ENCODE results near the gene PHAF1.

Gene PHAF1

DNA sequence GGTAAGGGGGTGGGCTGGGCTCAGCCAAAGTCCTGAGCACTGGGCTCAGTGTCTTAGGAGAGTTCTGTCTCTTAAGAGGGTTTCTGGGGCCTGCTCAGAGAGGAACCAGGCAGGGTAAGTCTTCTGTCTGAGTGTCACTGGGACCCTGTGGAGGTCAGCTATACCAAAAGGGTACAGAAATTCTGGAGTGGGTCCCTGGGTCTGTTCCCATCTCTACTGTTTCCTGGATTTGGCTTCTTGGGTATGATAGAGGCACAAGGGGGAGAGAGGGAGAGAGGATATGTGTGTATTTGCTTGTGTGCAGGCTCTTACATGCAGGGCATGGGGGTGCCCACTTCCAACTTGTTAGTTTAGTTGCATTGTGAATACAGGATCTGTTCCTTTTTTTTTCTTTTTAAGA, 83.8 kb downstream of the PHAF1 start:
- TF ChIP-seq, protein P1, sequence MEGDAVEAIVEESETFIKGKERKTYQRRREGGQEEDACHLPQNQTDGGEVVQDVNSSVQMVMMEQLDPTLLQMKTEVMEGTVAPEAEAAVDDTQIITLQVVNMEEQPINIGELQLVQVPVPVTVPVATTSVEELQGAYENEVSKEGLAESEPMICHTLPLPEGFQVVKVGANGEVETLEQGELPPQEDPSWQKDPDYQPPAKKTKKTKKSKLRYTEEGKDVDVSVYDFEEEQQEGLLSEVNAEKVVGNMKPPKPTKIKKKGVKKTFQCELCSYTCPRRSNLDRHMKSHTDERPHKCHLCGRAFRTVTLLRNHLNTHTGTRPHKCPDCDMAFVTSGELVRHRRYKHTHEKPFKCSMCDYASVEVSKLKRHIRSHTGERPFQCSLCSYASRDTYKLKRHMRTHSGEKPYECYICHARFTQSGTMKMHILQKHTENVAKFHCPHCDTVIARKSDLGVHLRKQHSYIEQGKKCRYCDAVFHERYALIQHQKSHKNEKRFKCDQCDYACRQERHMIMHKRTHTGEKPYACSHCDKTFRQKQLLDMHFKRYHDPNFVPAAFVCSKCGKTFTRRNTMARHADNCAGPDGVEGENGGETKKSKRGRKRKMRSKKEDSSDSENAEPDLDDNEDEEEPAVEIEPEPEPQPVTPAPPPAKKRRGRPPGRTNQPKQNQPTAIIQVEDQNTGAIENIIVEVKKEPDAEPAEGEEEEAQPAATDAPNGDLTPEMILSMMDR (IDR thresholded peaks at IDR 0.05; ENCODE audit: poor library complexity, severe bottlenecking): no peak
- no peak for DNase-seq (ENCODE audit: low spot score)
- H3K9me3 ChIP-seq (ENCODE audit: severe bottlenecking): no peaks in the 10 kb centered on the region
- peaks cover 10% of the 10 kb centered on the region for H3K4me1 ChIP-seq (ENCODE audit: insufficient read depth, poor library complexity, severe bottlenecking)
- ATAC-seq (ENCODE audit: low read depth): no peak
- peaks cover 59% of the 10 kb centered on the region for H3K36me3 ChIP-seq (ENCODE audit: low read depth)
- peak overlapping the region; percentile 61 for H3K27ac ChIP-seq (ENCODE audit: poor library complexity, severe bottlenecking)
- H3K4me3 ChIP-seq (ENCODE audit: severe bottlenecking): peak overlapping the region; percentile 79
- H3K27me3 ChIP-seq (ENCODE audit: insufficient read depth, poor library complexity, severe bottlenecking): no peaks in the 10 kb centered on the region

DNA sequence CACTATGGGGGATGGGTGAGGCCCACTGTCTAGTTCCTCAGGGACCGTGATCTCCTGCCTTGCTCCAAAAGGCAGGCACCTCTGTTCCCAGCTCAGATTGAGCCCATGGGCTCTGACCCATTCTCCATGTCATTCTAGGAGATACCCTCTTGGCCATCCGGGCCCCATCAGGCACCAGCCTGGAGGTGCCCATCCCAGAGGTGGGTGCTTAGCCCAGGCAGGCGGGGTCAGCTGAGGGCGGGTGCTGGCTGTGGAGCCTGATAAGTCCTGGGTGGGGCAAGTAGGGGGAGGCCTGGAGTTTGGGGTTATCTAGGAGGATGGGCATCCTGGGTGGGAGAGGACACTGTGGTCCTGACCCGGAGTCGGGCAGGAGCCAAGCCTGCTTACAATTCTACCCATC, 84.5 kb downstream of the PHAF1 start:
- H3K27ac ChIP-seq (ENCODE audit: poor library complexity, severe bottlenecking): peak overlapping the region; percentile 61

DNA sequence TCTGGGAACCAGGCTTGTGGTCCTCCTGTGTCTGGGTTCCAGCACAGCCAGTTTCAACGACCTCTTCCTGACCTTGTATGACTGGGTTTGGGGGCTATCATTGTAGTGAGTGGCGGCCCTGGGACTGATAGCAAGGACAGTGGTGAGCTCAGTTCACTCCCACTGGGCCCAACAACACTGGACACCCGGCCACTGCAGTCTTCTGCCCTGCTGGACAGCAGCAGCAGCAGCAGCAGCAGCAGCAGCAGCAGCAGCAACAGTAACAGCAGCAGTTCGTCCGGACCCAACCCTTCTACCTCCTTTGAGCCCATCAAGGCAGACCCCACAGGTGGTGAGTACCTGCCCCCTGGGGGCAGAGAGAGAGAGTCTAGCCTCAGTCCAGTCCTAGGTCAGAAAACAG, 85.9 kb downstream of the PHAF1 start:
- DNase-seq (ENCODE audit: low spot score) (no peak), ATAC-seq (ENCODE audit: low read depth) (no peak)
- Histone ChIP-seq H3K4me3 (ENCODE audit: severe bottlenecking) (no peak overlapping the region), H3K27ac (ENCODE audit: poor library complexity, severe bottlenecking) (no peak overlapping the region), H3K4me1 (ENCODE audit: insufficient read depth, poor library complexity, severe bottlenecking) (peaks cover 13% of the 10 kb centered on the region), H3K9me3 (ENCODE audit: severe bottlenecking) (no peaks in the 10 kb centered on the region), H3K36me3 (ENCODE audit: low read depth) (peaks cover 67% of the 10 kb centered on the region), H3K27me3 (ENCODE audit: insufficient read depth, poor library complexity, severe bottlenecking) (no peaks in the 10 kb centered on the region)
- TF ChIP-seq, protein P1 (IDR thresholded peaks at IDR 0.05; ENCODE audit: poor library complexity, severe bottlenecking): no peak

More for the DNA sequence above, 84.5 kb downstream of the PHAF1 start:
- TF ChIP-seq, protein P1 (IDR thresholded peaks at IDR 0.05; ENCODE audit: poor library complexity, severe bottlenecking): no peak
- Histone ChIP-seq H3K27me3 (ENCODE audit: insufficient read depth, poor library complexity, severe bottlenecking) (no peaks in the 10 kb centered on the region), H3K4me1 (ENCODE audit: insufficient read depth, poor library complexity, severe bottlenecking) (peaks cover 13% of the 10 kb centered on the region), H3K4me3 (ENCODE audit: severe bottlenecking) (no peak overlapping the region), H3K36me3 (ENCODE audit: low read depth) (peaks cover 60% of the 10 kb centered on the region), H3K9me3 (ENCODE audit: severe bottlenecking) (no peaks in the 10 kb centered on the region)
- DNase-seq (ENCODE audit: low spot score) (no peak), ATAC-seq (ENCODE audit: low read depth) (no peak)

DNA sequence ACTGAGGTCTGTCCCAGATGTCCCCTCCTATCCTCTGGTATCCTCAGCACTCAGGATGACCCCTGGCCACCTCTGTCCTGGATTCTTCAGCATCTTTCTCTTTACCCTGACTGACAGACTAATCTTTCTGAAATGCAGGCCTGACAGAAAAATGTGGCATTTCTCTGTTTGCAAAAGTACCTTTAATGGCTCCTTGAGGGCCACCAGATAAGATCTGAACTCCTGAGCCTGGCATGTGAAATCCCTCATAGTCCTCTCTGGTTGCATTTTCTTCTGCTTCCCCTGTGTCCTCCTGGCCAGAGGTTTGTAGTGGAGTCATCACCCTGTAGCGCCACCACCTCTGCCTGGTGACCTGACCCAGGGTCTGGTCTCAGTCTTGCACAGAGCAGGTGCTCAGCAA, 87.1 kb downstream of the PHAF1 start:
- H3K4me3 ChIP-seq (ENCODE audit: severe bottlenecking): no peak overlapping the region
- DNase-seq (ENCODE audit: low spot score): no peak
- peaks cover 9% of the 10 kb centered on the region for H3K4me1 ChIP-seq (ENCODE audit: insufficient read depth, poor library complexity, severe bottlenecking)
- peaks cover 78% of the 10 kb centered on the region for H3K36me3 ChIP-seq (ENCODE audit: low read depth)
- TF ChIP-seq, protein P1 (IDR thresholded peaks at IDR 0.05; ENCODE audit: poor library complexity, severe bottlenecking): no peak
- H3K27me3 ChIP-seq (ENCODE audit: insufficient read depth, poor library complexity, severe bottlenecking): no peaks in the 10 kb centered on the region
- ATAC-seq (ENCODE audit: low read depth): no peak
- no peaks in the 10 kb centered on the region for H3K9me3 ChIP-seq (ENCODE audit: severe bottlenecking)
- peak overlapping the region; percentile 78 for H3K27ac ChIP-seq (ENCODE audit: poor library complexity, severe bottlenecking)

DNA sequence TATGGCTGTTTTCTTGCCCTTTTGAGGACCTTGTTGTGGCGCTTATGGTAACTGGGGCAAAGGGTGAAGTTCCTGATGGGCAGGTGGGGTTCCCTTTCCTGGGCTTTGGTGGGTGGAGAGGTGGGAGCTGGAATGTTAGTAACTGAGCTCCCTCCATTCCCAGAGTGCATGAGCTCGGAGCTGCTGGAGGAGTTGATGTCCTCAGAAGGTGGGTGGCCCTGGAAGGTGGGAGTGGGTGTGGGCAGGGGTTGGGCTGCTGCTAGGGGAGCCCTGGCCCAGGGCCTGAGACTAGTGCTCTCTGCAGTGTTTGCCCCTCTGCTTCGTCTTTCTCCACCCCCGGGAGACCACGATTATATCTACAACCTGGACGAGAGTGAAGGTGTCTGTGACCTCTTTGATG, 88.0 kb downstream of the PHAF1 start:
- Histone ChIP-seq H3K27ac (ENCODE audit: poor library complexity, severe bottlenecking) (peak overlapping the region; percentile 78), H3K36me3 (ENCODE audit: low read depth) (peaks cover 86% of the 10 kb centered on the region), H3K9me3 (ENCODE audit: severe bottlenecking) (no peaks in the 10 kb centered on the region), H3K27me3 (ENCODE audit: insufficient read depth, poor library complexity, severe bottlenecking) (no peaks in the 10 kb centered on the region), H3K4me3 (ENCODE audit: severe bottlenecking) (no peak overlapping the region), H3K4me1 (ENCODE audit: insufficient read depth, poor library complexity, severe bottlenecking) (peaks cover 9% of the 10 kb centered on the region)
- ATAC-seq (ENCODE audit: low read depth) (no peak), DNase-seq (ENCODE audit: low spot score) (peak; percentile 45)
- TF ChIP-seq, protein P1 (IDR thresholded peaks at IDR 0.05; ENCODE audit: poor library complexity, severe bottlenecking): no peak
